HUDEP-2 (cell line): ENCODE measurements around the gene RAB6C.
"Not testable (repeated sequence)": the region's sequence is repeated elsewhere in the genome, so short reads cannot be mapped to it uniquely, and the experiment has no call there.

Source experiments
- DNase-seq, 76 experiments: peaks; one replicate each; lab custom pipeline; 2025; ENCODE audit not compliant: unreplicated experiment in 76 of 76; lab: John Stamatoyannopoulos, UW

RAB6C gene

GRCh38 chr2:129992415-129993006 lies 13.0 kb downstream of the RAB6C start:
- not testable (repeated sequence) for DNase-seq

GRCh38 chr2:129993151-129993550 lies 13.7 kb downstream of the RAB6C start:
- not testable (repeated sequence) for DNase-seq

GRCh38 chr2:129996657-129997237 lies 17.3 kb downstream of the RAB6C start:
- DNase-seq, result not testable (repeated sequence)

GRCh38 chr2:129998771-129999170 lies 19.3 kb downstream of the RAB6C start:
- not testable (repeated sequence) for DNase-seq

GRCh38 chr2:130005862-130006261 lies 26.4 kb downstream of the RAB6C start:
- DNase-seq, result not testable (repeated sequence)

- not testable (repeated sequence) for DNase-seq
Measured at GRCh38 chr2:130016701-130017100, 37.2 kb downstream of the RAB6C start.

- DNase-seq, result no peak
Measured at GRCh38 chr2:130019402-130019801, 39.9 kb downstream of the RAB6C start.

- not testable (repeated sequence) for DNase-seq
Measured at GRCh38 chr2:130020069-130020468, 40.6 kb downstream of the RAB6C start.

- DNase-seq, result peak in 16 of 76 experiments; percentile 1 to 22 (median 4)
Measured at GRCh38 chr2:130025931-130026330, 46.5 kb downstream of the RAB6C start.
